CD14-positive monocyte (primary cell): ENCODE measurements around the gene MFN1. TPM values are rescaled to one million over a fixed set of nuclear protein-coding genes. Genes with fewer than 3 reads are reported as not detected.

ENCODE experiments used
- DNase-seq, 3 donors: peaks; one replicate each; pipeline ENCODE4 v3.0.0-alpha.2; 2011 to 2022
- H2AFZ ChIP-seq: 2 replicates; pipeline ENCODE4 v1.6.0; 2012; ENCODE audit warnings: mild to moderate bottlenecking, low read depth, low read length, inconsistent platforms; ENCODE audit not compliant: insufficient read depth, poor library complexity, severe bottlenecking
- H3K27ac ChIP-seq, 2 donors: 1 replicate in 1 of 2; 2 replicates in 1 of 2; pipeline ENCODE4 v1.5.1; 2012 to 2013; ENCODE audit warnings: low read length in 2 of 2, control low read depth in 1 of 2, inconsistent platforms in 1 of 2, low read depth in 1 of 2, mild to moderate bottlenecking in 1 of 2
- H3K27me3 ChIP-seq, 2 donors: one replicate each; pipeline versions ENCODE4 v1.6.0 to v1.6.1; 2011 to 2013; ENCODE audit warnings: low read length in 2 of 2; ENCODE audit not compliant: control insufficient read depth in 2 of 2, insufficient read depth in 2 of 2
- H3K36me3 ChIP-seq, 2 donors: replicated peaks in 1 of 2; 1 replicate in 1 of 2; 2 replicates in 1 of 2; pipeline versions ENCODE4 v1.5.1 to v1.6.1; 2012 to 2013; ENCODE audit warnings: low read length in 2 of 2, control low read depth in 1 of 2, inconsistent platforms in 1 of 2, mild to moderate bottlenecking in 1 of 2; ENCODE audit not compliant: insufficient read depth in 2 of 2, control insufficient read depth in 1 of 2
- H3K4me1 ChIP-seq, 2 donors: 1 replicate in 1 of 2; 2 replicates in 1 of 2; pipeline versions ENCODE4 v1.5.1 to v1.6.1; 2012 to 2013; ENCODE audit warnings: low read length in 2 of 2, control low read depth in 1 of 2, inconsistent platforms in 1 of 2, mild to moderate bottlenecking in 1 of 2, moderate library complexity in 1 of 2; ENCODE audit not compliant: insufficient read depth in 2 of 2, control insufficient read depth in 1 of 2
- H3K4me2 ChIP-seq: replicated peaks from 2 replicates; pipeline ENCODE3; 2012; ENCODE audit warnings: low read length, moderate library complexity, mild to moderate bottlenecking; ENCODE audit not compliant: poor library complexity, severe bottlenecking; ENCODE audit errors: extremely low read depth
- H3K4me3 ChIP-seq, 3 experiments: fragments of 200-600 bp in 1 of 3; sonication (generic) in 1 of 3; replicated peaks in 1 of 3; 1 replicate in 2 of 3; 2 replicates in 1 of 3; pipeline ENCODE4 v1.5.1; 2011 to 2013; ENCODE audit warnings: low read length in 3 of 3, mild to moderate bottlenecking in 3 of 3, control low read depth in 2 of 3, low read depth in 2 of 3, inconsistent platforms in 1 of 3, moderate library complexity in 1 of 3
- H3K79me2 ChIP-seq: 2 replicates; pipeline ENCODE4 v1.6.0; 2012; ENCODE audit warnings: mild to moderate bottlenecking, control low read depth, inconsistent platforms, low read length, moderate library complexity; ENCODE audit not compliant: insufficient read depth
- H3K9ac ChIP-seq: 2 replicates; pipeline ENCODE4 v1.6.0; 2017; ENCODE audit warnings: low read length, mild to moderate bottlenecking; ENCODE audit not compliant: insufficient read depth, poor library complexity, severe bottlenecking
- H3K9me3 ChIP-seq, 2 donors: replicated peaks in 1 of 2; 1 replicate in 1 of 2; 2 replicates in 1 of 2; pipeline versions ENCODE4 v1.5.1 to v1.6.1; 2012 to 2013; ENCODE audit warnings: low read length in 2 of 2, control low read depth in 1 of 2; ENCODE audit not compliant: control insufficient read depth in 1 of 2, insufficient read depth in 1 of 2
- H4K20me1 ChIP-seq: 2 replicates; pipeline ENCODE4 v1.6.0; 2012; ENCODE audit warnings: mild to moderate bottlenecking, low read length, control low read depth, moderate library complexity; ENCODE audit not compliant: insufficient read depth
- H3K27ac Mint-ChIP-seq, 7 donors: one replicate each; pipeline ENCODE4 v1.8.0; 2020; ENCODE audit warnings: mild to moderate bottlenecking in 7 of 7, mixed read lengths in 7 of 7, moderate library complexity in 6 of 7, inconsistent platforms in 2 of 7
- H3K27me3 Mint-ChIP-seq, 3 donors: one replicate each; pipeline ENCODE4 v1.8.0; 2021 to 2022; ENCODE audit warnings: low read depth in 3 of 3, mild to moderate bottlenecking in 3 of 3, mixed read lengths in 3 of 3, moderate library complexity in 3 of 3, inconsistent platforms in 1 of 3
- H3K36me3 Mint-ChIP-seq, 2 donors: one replicate each; pipeline ENCODE4 v1.8.0; 2020; ENCODE audit warnings: mixed read lengths in 2 of 2, inconsistent platforms in 1 of 2, mild to moderate bottlenecking in 1 of 2
- H3K4me1 Mint-ChIP-seq: one replicate; pipeline ENCODE4 v1.8.0; 2020; ENCODE audit warnings: mild to moderate bottlenecking, mixed read lengths
- H3K4me3 Mint-ChIP-seq, 2 donors: one replicate each; pipeline ENCODE4 v1.8.0; 2020; ENCODE audit warnings: mild to moderate bottlenecking in 2 of 2, mixed read lengths in 2 of 2, moderate library complexity in 1 of 2
- H3K9me3 Mint-ChIP-seq, 7 donors: one replicate each; pipeline ENCODE4 v1.8.0; 2020 to 2022; ENCODE audit warnings: mixed read lengths in 7 of 7, mild to moderate bottlenecking in 6 of 7, moderate library complexity in 6 of 7, inconsistent platforms in 2 of 7
- WGBS: methylation state at CpG from one replicate; pipeline ENCODE4 v1.1.5; 2013; ENCODE audit warnings: missing lambda C conversion rate; ENCODE audit not compliant: insufficient coverage; 5-methylcytosine and 5-hydroxymethylcytosine counted together
- intact Hi-C, 2 donors: fragments of 100-400 bp; cut with micrococcal nuclease; formaldehyde crosslinking; loops; one replicate each; pipeline versions ENCODE4 v1.15.0 to v1.15.1; 2023
- polyA plus RNA-seq, 3 donors: library from polyadenylated mRNA; depleted of rRNA in 1 of 3; unstranded in 2 of 3; stranded (reverse) in 1 of 3; fragments of 300-500 nt in 2 of 3; fragments of >200 nt in 1 of 3; fragmentation: Illumina TruSeq in 2 of 3; gene quantifications; 1 replicate in 2 of 3; 2 replicates in 1 of 3; pipeline ENCODE4 v1.2.3, GENCODE V29; 2012 to 2021
- TF ChIP-seq, protein P1 (sequence below): fragments of 200-600 bp; IDR thresholded peaks from one replicate; pipeline ENCODE4 v1.8.0; 2022; ENCODE audit warnings: antibody characterized with exemption, mild to moderate bottlenecking

MFN1 gene
- polyA plus RNA-seq, 3 donors, result 5.6 to 15.2 (median 12.2) TPM

DNA sequence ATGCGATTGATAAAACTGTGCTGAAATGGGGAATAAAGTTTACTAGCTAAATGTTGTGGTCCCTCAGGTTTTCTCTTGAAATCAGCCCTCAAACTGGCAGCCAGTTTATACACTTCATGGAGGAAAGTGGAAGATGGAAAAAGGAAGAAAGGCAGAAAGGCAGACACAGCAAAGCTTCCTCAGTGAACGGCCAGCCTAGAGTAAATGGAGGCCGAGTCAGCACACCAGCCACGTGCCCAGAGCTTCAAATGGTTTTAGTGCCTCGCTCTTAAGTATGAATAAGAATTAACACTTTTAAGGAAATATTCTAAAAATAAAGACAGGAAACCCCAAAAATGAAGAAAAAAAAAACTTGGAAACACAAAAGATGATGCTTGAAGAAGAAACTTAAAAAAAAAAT is 55.5 kb downstream of the MFN1 start:
- Histone ChIP-seq H3K27ac (no peak overlapping the region), H3K27me3 (no peaks in the 10 kb centered on the region), H3K79me2 (no peaks in the 10 kb centered on the region), H3K9me3 (no peaks in the 10 kb centered on the region), H3K4me3 (no peak overlapping the region), H3K4me2 (no peak overlapping the region), H4K20me1 (no peaks in the 10 kb centered on the region), H3K4me1 (no peaks in the 10 kb centered on the region), H3K9ac (no peak overlapping the region), H2AFZ (no peak overlapping the region), H3K36me3 (peaks cover 70 to 92% of the 10 kb centered on the region in 2 donors)
- WGBS, result 78% methylated on average over 1 of the region's 5 CpGs
- no peaks in the 10 kb centered on the region for H3K27me3 Mint-ChIP-seq
- no peak overlapping the region for H3K27ac Mint-ChIP-seq
- no peaks in the 10 kb centered on the region for H3K4me1 Mint-ChIP-seq
- no peak overlapping the region for H3K4me3 Mint-ChIP-seq
- H3K36me3 Mint-ChIP-seq, result peaks cover 67 to 85% of the 10 kb centered on the region in 2 donors
- H3K9me3 Mint-ChIP-seq, result no peaks in the 10 kb centered on the region
- DNase-seq, result no peak
- intact Hi-C loops, result no loop called here
- TF ChIP-seq, protein P1, sequence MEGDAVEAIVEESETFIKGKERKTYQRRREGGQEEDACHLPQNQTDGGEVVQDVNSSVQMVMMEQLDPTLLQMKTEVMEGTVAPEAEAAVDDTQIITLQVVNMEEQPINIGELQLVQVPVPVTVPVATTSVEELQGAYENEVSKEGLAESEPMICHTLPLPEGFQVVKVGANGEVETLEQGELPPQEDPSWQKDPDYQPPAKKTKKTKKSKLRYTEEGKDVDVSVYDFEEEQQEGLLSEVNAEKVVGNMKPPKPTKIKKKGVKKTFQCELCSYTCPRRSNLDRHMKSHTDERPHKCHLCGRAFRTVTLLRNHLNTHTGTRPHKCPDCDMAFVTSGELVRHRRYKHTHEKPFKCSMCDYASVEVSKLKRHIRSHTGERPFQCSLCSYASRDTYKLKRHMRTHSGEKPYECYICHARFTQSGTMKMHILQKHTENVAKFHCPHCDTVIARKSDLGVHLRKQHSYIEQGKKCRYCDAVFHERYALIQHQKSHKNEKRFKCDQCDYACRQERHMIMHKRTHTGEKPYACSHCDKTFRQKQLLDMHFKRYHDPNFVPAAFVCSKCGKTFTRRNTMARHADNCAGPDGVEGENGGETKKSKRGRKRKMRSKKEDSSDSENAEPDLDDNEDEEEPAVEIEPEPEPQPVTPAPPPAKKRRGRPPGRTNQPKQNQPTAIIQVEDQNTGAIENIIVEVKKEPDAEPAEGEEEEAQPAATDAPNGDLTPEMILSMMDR, result no peak

DNA sequence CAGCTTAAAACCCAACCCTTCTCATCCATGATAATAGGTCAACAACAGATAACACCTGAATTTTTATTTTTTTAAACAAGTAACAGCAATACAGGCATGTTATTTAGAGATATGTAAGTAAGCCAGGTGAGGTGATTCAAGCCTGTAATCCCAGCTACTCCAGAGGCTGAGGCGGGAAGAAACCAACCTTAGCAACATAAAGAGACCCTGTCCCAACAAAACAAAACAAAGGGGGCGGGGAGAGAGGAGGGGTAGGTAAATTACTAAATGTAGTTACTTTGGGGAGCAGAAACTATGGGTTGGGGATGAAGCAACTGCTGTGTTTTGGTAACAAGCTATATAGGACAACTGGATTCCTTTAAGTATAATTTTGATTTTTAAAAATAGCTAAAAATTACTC is 56.8 kb downstream of the MFN1 start:
- no peak overlapping the region for H3K27ac Mint-ChIP-seq
- no peak overlapping the region for H3K4me3 Mint-ChIP-seq
- DNase-seq, result no peak
- H3K4me2 ChIP-seq, result no peak overlapping the region
- H4K20me1 ChIP-seq, result no peaks in the 10 kb centered on the region
- H3K4me1 ChIP-seq, result no peaks in the 10 kb centered on the region
- intact Hi-C loops, result no loop called here
- no peaks in the 10 kb centered on the region for H3K4me1 Mint-ChIP-seq
- WGBS, result no CpG with 5 or more reads among the region's 2 CpGs
- H3K9me3 Mint-ChIP-seq, result no peaks in the 10 kb centered on the region
- no peak overlapping the region for H3K27ac ChIP-seq
- H3K27me3 ChIP-seq, result no peaks in the 10 kb centered on the region
- H3K36me3 Mint-ChIP-seq, result peaks cover 73 to 88% of the 10 kb centered on the region in 2 donors
- H3K79me2 ChIP-seq, result no peaks in the 10 kb centered on the region
- H3K36me3 ChIP-seq, result peaks cover 67 to 88% of the 10 kb centered on the region in 2 donors
- H3K4me3 ChIP-seq, result no peak overlapping the region
- TF ChIP-seq, protein P1, result no peak
- no peaks in the 10 kb centered on the region for H3K9me3 ChIP-seq
- H3K9ac ChIP-seq, result no peak overlapping the region
- no peak overlapping the region for H2AFZ ChIP-seq
- H3K27me3 Mint-ChIP-seq, result no peaks in the 10 kb centered on the region
